ENCODE measurements around the gene ROR2.

Gene ROR2

GRCh38 chr9:91716239-91716638, 233.8 kb downstream of the ROR2 start:
- no peak for TF ChIP-seq CTCF (IDR thresholded peaks at IDR 0.05; ENCODE audit: extremely low read depth, insufficient read depth, missing control alignments)
- in situ Hi-C loops (cut with MboI; ENCODE audit: low pct_unique_long_range_greater_than_20kb, low sequenced_read_pairs, unreplicated experiment): no loop called here
- no peak for DNase-seq (ENCODE audit: low spot score)

- in situ Hi-C loops (cut with MboI; ENCODE audit: low pct_unique_long_range_greater_than_20kb, low sequenced_read_pairs, unreplicated experiment): no loop called here
- TF ChIP-seq CTCF (IDR thresholded peaks at IDR 0.05; ENCODE audit: extremely low read depth, insufficient read depth, missing control alignments): no peak
- DNase-seq (ENCODE audit: low spot score): no peak
Measured at GRCh38 chr9:91714874-91715615, 235.0 kb downstream of the ROR2 start.

DNA sequence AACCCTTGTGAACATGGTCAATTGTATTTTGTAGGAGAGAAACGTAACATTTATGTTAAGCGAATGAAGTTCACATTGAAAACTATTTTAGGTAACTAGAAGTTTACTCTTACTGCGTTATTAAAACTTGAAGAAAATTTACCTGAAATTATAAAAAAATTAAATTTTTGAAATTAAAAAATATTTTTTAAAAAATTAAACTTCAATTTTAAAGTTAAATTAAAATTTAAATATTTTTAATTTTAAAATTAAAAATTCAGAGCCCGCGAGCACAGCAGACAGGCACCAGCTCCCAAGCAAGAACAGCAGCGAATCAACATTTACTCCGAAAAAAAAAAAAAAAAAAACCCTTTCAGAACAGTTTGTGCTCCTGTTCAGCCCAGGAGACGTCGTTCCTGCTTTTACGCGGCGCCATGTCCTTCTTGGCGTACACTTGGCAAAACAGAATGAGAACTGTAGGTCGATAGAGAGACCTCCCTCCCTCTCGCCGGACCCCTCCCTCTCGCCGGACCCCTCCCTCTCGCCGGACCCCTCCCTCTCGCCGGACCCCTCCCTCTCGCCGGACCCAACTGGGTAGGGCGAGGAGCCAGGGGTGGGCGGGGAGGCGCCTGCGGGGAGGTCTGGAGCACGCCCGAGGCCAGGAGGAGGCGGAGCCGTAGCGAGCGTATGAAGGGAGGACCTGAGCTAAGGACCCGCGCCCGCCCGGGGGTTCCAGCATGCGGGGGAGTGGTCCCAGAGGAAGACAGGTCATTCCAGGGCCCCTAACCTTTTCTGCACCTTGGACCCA, 235.8 kb downstream of the ROR2 start:
- no peak for DNase-seq (ENCODE audit: low spot score)
- no peak for TF ChIP-seq CTCF (IDR thresholded peaks at IDR 0.05; ENCODE audit: extremely low read depth, insufficient read depth, missing control alignments)
- in situ Hi-C loops (cut with MboI; ENCODE audit: low pct_unique_long_range_greater_than_20kb, low sequenced_read_pairs, unreplicated experiment): no loop called here

GRCh38 chr9:91712811-91713210, 237.2 kb downstream of the ROR2 start:
- no peak for DNase-seq (ENCODE audit: low spot score)
- in situ Hi-C loops (cut with MboI; ENCODE audit: low pct_unique_long_range_greater_than_20kb, low sequenced_read_pairs, unreplicated experiment): no loop called here
- TF ChIP-seq CTCF (IDR thresholded peaks at IDR 0.05; ENCODE audit: extremely low read depth, insufficient read depth, missing control alignments): no peak

- in situ Hi-C loops (cut with MboI; ENCODE audit: low pct_unique_long_range_greater_than_20kb, low sequenced_read_pairs, unreplicated experiment): no loop called here
- no peak for TF ChIP-seq CTCF (IDR thresholded peaks at IDR 0.05; ENCODE audit: extremely low read depth, insufficient read depth, missing control alignments)
- peak; percentile 89 for DNase-seq (ENCODE audit: low spot score)
Measured at GRCh38 chr9:91711755-91712601, 238.1 kb downstream of the ROR2 start.

DNA sequence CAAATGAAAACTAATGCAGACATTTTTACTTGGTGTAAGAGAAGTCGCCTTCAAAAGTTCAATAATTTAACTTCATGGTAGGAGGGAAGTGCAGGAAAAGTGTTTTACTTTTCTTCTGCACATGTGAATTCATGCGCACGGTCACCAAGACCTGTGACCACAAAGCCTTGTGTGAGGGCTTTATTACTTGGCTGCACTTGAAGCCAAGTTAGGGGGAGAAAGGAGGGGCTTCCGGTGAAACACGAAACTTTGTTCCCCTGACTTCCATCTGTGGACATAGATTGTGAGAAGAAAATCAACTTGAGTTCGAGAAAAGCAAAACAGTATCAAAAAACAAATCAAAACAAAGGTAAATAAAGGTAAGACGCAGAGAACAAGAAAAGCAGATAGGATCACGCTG, 239.9 kb downstream of the ROR2 start:
- no peak for DNase-seq (ENCODE audit: low spot score)
- in situ Hi-C loops (cut with MboI; ENCODE audit: low pct_unique_long_range_greater_than_20kb, low sequenced_read_pairs, unreplicated experiment): no loop called here
- no peak for TF ChIP-seq CTCF (IDR thresholded peaks at IDR 0.05; ENCODE audit: extremely low read depth, insufficient read depth, missing control alignments)
